NCI-H1694 (cell line): Measurements from ENCODE around the gene PLCH2.
A peak's percentile ranks its signal among the peaks of the same experiment; 100 is the strongest.

ENCODE experiments used
- DNase-seq: peaks from one replicate; lab custom pipeline; 2025; lab: John Stamatoyannopoulos, UW

The PLCH2 gene

GRCh38 chr1:2528966-2529783, 53.1 kb downstream of the PLCH2 start:
- DNase-seq, result no peak

- DNase-seq, result no peak
These were observed 53.9 kb downstream of the PLCH2 start, which contains the start of gene HES5 for GRCh38 chr1:2529784-2530512. HES5 (minus strand) TSS chr1:2530263; CDS start chr1:2530164, 99 bp downstream.

GRCh38 chr1:2530513-2531361, 54.6 kb downstream of the PLCH2 start:
- peak; percentile 35 for DNase-seq

- DNase-seq, result no peak
These were observed 56.5 kb downstream of the PLCH2 start for GRCh38 chr1:2532485-2533160.

- DNase-seq, result no peak
These were observed 57.3 kb downstream of the PLCH2 start for GRCh38 chr1:2533365-2533764.

- no peak for DNase-seq
These were observed 58.2 kb downstream of the PLCH2 start for GRCh38 chr1:2534315-2534686.

- DNase-seq, result no peak
These were observed 58.8 kb downstream of the PLCH2 start for GRCh38 chr1:2534687-2535441.

GRCh38 chr1:2535455-2535854, 59.4 kb downstream of the PLCH2 start:
- no peak for DNase-seq

- DNase-seq, result no peak
These were observed 59.9 kb downstream of the PLCH2 start for GRCh38 chr1:2535981-2536380.

- DNase-seq, result no peak
These were observed 61.7 kb downstream of the PLCH2 start for GRCh38 chr1:2537784-2538115.

GRCh38 chr1:2538376-2538775, 62.3 kb downstream of the PLCH2 start:
- no peak for DNase-seq

- no peak for DNase-seq
These were observed 62.8 kb downstream of the PLCH2 start for GRCh38 chr1:2538872-2539271.

GRCh38 chr1:2539312-2539907, 63.3 kb downstream of the PLCH2 start:
- no peak for DNase-seq

GRCh38 chr1:2540816-2541492, 64.9 kb downstream of the PLCH2 start:
- peak; percentile 20 for DNase-seq

GRCh38 chr1:2541619-2542245, 65.6 kb downstream of the PLCH2 start:
- no peak for DNase-seq

- DNase-seq, result no peak
These were observed 66.3 kb downstream of the PLCH2 start for GRCh38 chr1:2542246-2542915.

- peak; percentile 39 for DNase-seq
These were observed 67.5 kb downstream of the PLCH2 start for GRCh38 chr1:2543543-2544092.

- no peak for DNase-seq
These were observed 68.2 kb downstream of the PLCH2 start for GRCh38 chr1:2544093-2544874.
